CD14-positive monocyte (primary cell): ENCODE measurements around the gene VWA3A. TPM values are rescaled to one million over a fixed set of nuclear protein-coding genes. Genes with fewer than 3 reads are reported as not detected.
"Not testable (repeated sequence)": the region's sequence is repeated elsewhere in the genome, so short reads cannot be mapped to it uniquely, and the experiment has no call there.

Source experiments
- DNase-seq, 3 donors: peaks; one replicate each; pipeline ENCODE4 v3.0.0-alpha.2; 2011 to 2022
- H2AFZ ChIP-seq: 2 replicates; pipeline ENCODE4 v1.6.0; 2012; ENCODE audit warnings: mild to moderate bottlenecking, low read depth, low read length, inconsistent platforms; ENCODE audit not compliant: insufficient read depth, poor library complexity, severe bottlenecking
- H3K27ac ChIP-seq, 2 donors: 1 replicate in 1 of 2; 2 replicates in 1 of 2; pipeline ENCODE4 v1.5.1; 2012 to 2013; ENCODE audit warnings: low read length in 2 of 2, control low read depth in 1 of 2, inconsistent platforms in 1 of 2, low read depth in 1 of 2, mild to moderate bottlenecking in 1 of 2
- H3K27me3 ChIP-seq, 2 donors: one replicate each; pipeline versions ENCODE4 v1.6.0 to v1.6.1; 2011 to 2013; ENCODE audit warnings: low read length in 2 of 2; ENCODE audit not compliant: control insufficient read depth in 2 of 2, insufficient read depth in 2 of 2
- H3K36me3 ChIP-seq, 2 donors: replicated peaks in 1 of 2; 1 replicate in 1 of 2; 2 replicates in 1 of 2; pipeline versions ENCODE4 v1.5.1 to v1.6.1; 2012 to 2013; ENCODE audit warnings: low read length in 2 of 2, control low read depth in 1 of 2, inconsistent platforms in 1 of 2, mild to moderate bottlenecking in 1 of 2; ENCODE audit not compliant: insufficient read depth in 2 of 2, control insufficient read depth in 1 of 2
- H3K4me1 ChIP-seq, 2 donors: 1 replicate in 1 of 2; 2 replicates in 1 of 2; pipeline versions ENCODE4 v1.5.1 to v1.6.1; 2012 to 2013; ENCODE audit warnings: low read length in 2 of 2, control low read depth in 1 of 2, inconsistent platforms in 1 of 2, mild to moderate bottlenecking in 1 of 2, moderate library complexity in 1 of 2; ENCODE audit not compliant: insufficient read depth in 2 of 2, control insufficient read depth in 1 of 2
- H3K4me2 ChIP-seq: replicated peaks from 2 replicates; pipeline ENCODE3; 2012; ENCODE audit warnings: low read length, moderate library complexity, mild to moderate bottlenecking; ENCODE audit not compliant: poor library complexity, severe bottlenecking; ENCODE audit errors: extremely low read depth
- H3K4me3 ChIP-seq, 3 experiments: fragments of 200-600 bp in 1 of 3; sonication (generic) in 1 of 3; replicated peaks in 1 of 3; 1 replicate in 2 of 3; 2 replicates in 1 of 3; pipeline ENCODE4 v1.5.1; 2011 to 2013; ENCODE audit warnings: low read length in 3 of 3, mild to moderate bottlenecking in 3 of 3, control low read depth in 2 of 3, low read depth in 2 of 3, inconsistent platforms in 1 of 3, moderate library complexity in 1 of 3
- H3K79me2 ChIP-seq: 2 replicates; pipeline ENCODE4 v1.6.0; 2012; ENCODE audit warnings: mild to moderate bottlenecking, control low read depth, inconsistent platforms, low read length, moderate library complexity; ENCODE audit not compliant: insufficient read depth
- H3K9ac ChIP-seq: 2 replicates; pipeline ENCODE4 v1.6.0; 2017; ENCODE audit warnings: low read length, mild to moderate bottlenecking; ENCODE audit not compliant: insufficient read depth, poor library complexity, severe bottlenecking
- H3K9me3 ChIP-seq, 2 donors: replicated peaks in 1 of 2; 1 replicate in 1 of 2; 2 replicates in 1 of 2; pipeline versions ENCODE4 v1.5.1 to v1.6.1; 2012 to 2013; ENCODE audit warnings: low read length in 2 of 2, control low read depth in 1 of 2; ENCODE audit not compliant: control insufficient read depth in 1 of 2, insufficient read depth in 1 of 2
- H4K20me1 ChIP-seq: 2 replicates; pipeline ENCODE4 v1.6.0; 2012; ENCODE audit warnings: mild to moderate bottlenecking, low read length, control low read depth, moderate library complexity; ENCODE audit not compliant: insufficient read depth
- H3K27ac Mint-ChIP-seq, 7 donors: one replicate each; pipeline ENCODE4 v1.8.0; 2020; ENCODE audit warnings: mild to moderate bottlenecking in 7 of 7, mixed read lengths in 7 of 7, moderate library complexity in 6 of 7, inconsistent platforms in 2 of 7
- H3K27me3 Mint-ChIP-seq, 3 donors: one replicate each; pipeline ENCODE4 v1.8.0; 2021 to 2022; ENCODE audit warnings: low read depth in 3 of 3, mild to moderate bottlenecking in 3 of 3, mixed read lengths in 3 of 3, moderate library complexity in 3 of 3, inconsistent platforms in 1 of 3
- H3K36me3 Mint-ChIP-seq, 2 donors: one replicate each; pipeline ENCODE4 v1.8.0; 2020; ENCODE audit warnings: mixed read lengths in 2 of 2, inconsistent platforms in 1 of 2, mild to moderate bottlenecking in 1 of 2
- H3K4me1 Mint-ChIP-seq: one replicate; pipeline ENCODE4 v1.8.0; 2020; ENCODE audit warnings: mild to moderate bottlenecking, mixed read lengths
- H3K4me3 Mint-ChIP-seq, 2 donors: one replicate each; pipeline ENCODE4 v1.8.0; 2020; ENCODE audit warnings: mild to moderate bottlenecking in 2 of 2, mixed read lengths in 2 of 2, moderate library complexity in 1 of 2
- H3K9me3 Mint-ChIP-seq, 7 donors: one replicate each; pipeline ENCODE4 v1.8.0; 2020 to 2022; ENCODE audit warnings: mixed read lengths in 7 of 7, mild to moderate bottlenecking in 6 of 7, moderate library complexity in 6 of 7, inconsistent platforms in 2 of 7
- CTCF ChIP-seq: fragments of 200-600 bp; IDR thresholded peaks from one replicate; pipeline ENCODE4 v1.8.0; 2022; ENCODE audit warnings: antibody characterized with exemption, mild to moderate bottlenecking
- WGBS: methylation state at CpG from one replicate; pipeline ENCODE4 v1.1.5; 2013; ENCODE audit warnings: missing lambda C conversion rate; ENCODE audit not compliant: insufficient coverage; 5-methylcytosine and 5-hydroxymethylcytosine counted together
- intact Hi-C, 2 donors: fragments of 100-400 bp; cut with micrococcal nuclease; formaldehyde crosslinking; loops; one replicate each; pipeline versions ENCODE4 v1.15.0 to v1.15.1; 2023
- polyA plus RNA-seq, 3 donors: library from polyadenylated mRNA; depleted of rRNA in 1 of 3; unstranded in 2 of 3; stranded (reverse) in 1 of 3; fragments of 300-500 nt in 2 of 3; fragments of >200 nt in 1 of 3; fragmentation: Illumina TruSeq in 2 of 3; gene quantifications; 1 replicate in 2 of 3; 2 replicates in 1 of 3; pipeline ENCODE4 v1.2.3, GENCODE V29; 2012 to 2021

VWA3A gene
- polyA plus RNA-seq, 3 donors, result 0.09 TPM; not detected in 2

GRCh38 chr16:22109258-22109898 is 17.0 kb downstream of the VWA3A start:
- intact Hi-C loops, result no loop called here
- Histone ChIP-seq H2AFZ (no peak overlapping the region), H3K4me2 (no peak overlapping the region), H3K9ac (no peak overlapping the region), H3K4me3 (no peak overlapping the region), H3K27me3 (no peaks in the 10 kb centered on the region), H3K79me2 (no peaks in the 10 kb centered on the region), H3K4me1 (no peaks in the 10 kb centered on the region), H3K9me3 (no peaks in the 10 kb centered on the region), H3K27ac (no peak overlapping the region), H3K36me3 (no peaks in the 10 kb centered on the region), H4K20me1 (no peaks in the 10 kb centered on the region)
- WGBS, result 86% methylated on average over 1 of the region's 4 CpGs
- no peaks in the 10 kb centered on the region for H3K36me3 Mint-ChIP-seq
- H3K27me3 Mint-ChIP-seq, result peaks cover 0 to 5% (median 0%) of the 10 kb centered on the region in 3 donors
- H3K27ac Mint-ChIP-seq, result no peak overlapping the region
- H3K4me3 Mint-ChIP-seq, result no peak overlapping the region
- no peaks in the 10 kb centered on the region for H3K9me3 Mint-ChIP-seq
- TF ChIP-seq CTCF, result no peak
- no peak for DNase-seq
- H3K4me1 Mint-ChIP-seq, result no peaks in the 10 kb centered on the region

- H3K4me2 ChIP-seq, H3K27me3 Mint-ChIP-seq, intact Hi-C loops, DNase-seq, H3K9ac ChIP-seq, H3K9me3 ChIP-seq, H3K4me1 ChIP-seq, H3K4me3 Mint-ChIP-seq, H3K27ac ChIP-seq, H2AFZ ChIP-seq, H4K20me1 ChIP-seq, H3K4me1 Mint-ChIP-seq, H3K36me3 Mint-ChIP-seq, H3K4me3 ChIP-seq, H3K36me3 ChIP-seq, H3K27ac Mint-ChIP-seq, H3K27me3 ChIP-seq, H3K9me3 Mint-ChIP-seq, H3K79me2 ChIP-seq: not testable (repeated sequence)
- 100% methylated on average over 1 of the region's 5 CpGs for WGBS
Observed at GRCh38 chr16:22111629-22112028, 19.3 kb downstream of the VWA3A start.
